Mucosa of descending colon (tissue), 3 donors: ENCODE results near the gene CEACAM3. TPM values are rescaled to one million over a fixed set of nuclear protein-coding genes. Genes with fewer than 3 reads are reported as not detected.

Experiments
- ATAC-seq: fragments of 200-7000 bp; cut with Tn5 transposase; one replicate; pipeline ENCODE4 v1.9.1; 2020; ENCODE audit warnings: mild to moderate bottlenecking, moderate library complexity
- DNase-seq, 3 donors: peaks; one replicate each; pipeline ENCODE4 v3.0.0-alpha.2; 2020
- H3K36me3 ChIP-seq: fragments of 200-600 bp; one replicate; pipeline ENCODE4 v1.8.0; 2021; ENCODE audit warnings: low read depth, mild to moderate bottlenecking
- H3K4me1 ChIP-seq: fragments of 200-600 bp; one replicate; pipeline ENCODE4 v1.8.0; 2021; ENCODE audit warnings: low read depth, mild to moderate bottlenecking
- H3K4me3 ChIP-seq: fragments of 200-600 bp; one replicate; pipeline ENCODE4 v1.8.0; 2021; ENCODE audit warnings: mild to moderate bottlenecking
- H3K9me3 ChIP-seq: fragments of 200-600 bp; one replicate; pipeline ENCODE4 v1.8.0; 2021; ENCODE audit warnings: mild to moderate bottlenecking
- CTCF ChIP-seq: fragments of 200-600 bp; IDR thresholded peaks from one replicate; pipeline ENCODE4 v1.8.0; 2022; ENCODE audit warnings: antibody characterized with exemption, mild to moderate bottlenecking
- intact Hi-C, 2 donors: fragments of 100-400 bp; cut with DNase I in 1 of 2; cut with micrococcal nuclease in 1 of 2; formaldehyde crosslinking; loops; one replicate each; pipeline versions ENCODE4 v1.11.0 to v1.11.1; 2022; cut with DNase I, micrococcal nuclease
- total RNA-seq, 3 donors: library from RNA; stranded (reverse); fragmentation: NEBNext Ultra II Directional in 2 of 3; extraction: Animal tissue kit (Norgen Biotek cat#: 25700) in 2 of 3; gene quantifications; one replicate each; pipeline versions ENCODE4 v1.2.1 to v1.2.4, GENCODE V29; 2021 to 2023
- donor health status: DM: no; HTN: no; CAD: no; lungs with moderate emphysema.
- donor health status: DM: no; HTN: no; CAD: no.
- donor health status: DM: no; HTN: yes; CAD: no.

Gene CEACAM3
- total RNA-seq, 3 donors from 2014 or later = 2.5 to 4.5 (median 3.9) TPM

GRCh38 chr19:41837981-41838708 is 41.8 kb downstream of the CEACAM3 start:
- H3K4me3 ChIP-seq = no peak overlapping the region
- no peaks in the 10 kb centered on the region for H3K4me1 ChIP-seq
- intact Hi-C loops = no loop called here
- H3K36me3 ChIP-seq = no peaks in the 10 kb centered on the region
- ATAC-seq = no peak
- H3K9me3 ChIP-seq = no peaks in the 10 kb centered on the region
- TF ChIP-seq CTCF = no peak
- no peak for DNase-seq

- DNase-seq (no peak), ATAC-seq (no peak)
- Histone ChIP-seq H3K4me1 (no peaks in the 10 kb centered on the region), H3K4me3 (no peak overlapping the region), H3K36me3 (no peaks in the 10 kb centered on the region), H3K9me3 (no peaks in the 10 kb centered on the region)
- intact Hi-C loops = no loop called here
- no peak for TF ChIP-seq CTCF
Observed at GRCh38 chr19:41839211-41839610, 42.8 kb downstream of the CEACAM3 start.

GRCh38 chr19:41843371-41843770 is 47.0 kb downstream of the CEACAM3 start:
- no peaks in the 10 kb centered on the region for H3K36me3 ChIP-seq
- H3K4me1 ChIP-seq = no peaks in the 10 kb centered on the region
- DNase-seq (no peak), ATAC-seq (no peak)
- no peak overlapping the region for H3K4me3 ChIP-seq
- no peaks in the 10 kb centered on the region for H3K9me3 ChIP-seq
- intact Hi-C loops = no loop called here
- no peak for TF ChIP-seq CTCF

GRCh38 chr19:41844601-41845000 is 48.2 kb downstream of the CEACAM3 start, which contains the start of gene LYPD4:
TSS of gene LYPD4 (minus strand) at chr19:41844683. CDS start at chr19:41839285, 5,398 bp downstream.
- DNase-seq = no peak
- no peak within 1 kb of the TSS for H3K4me3 ChIP-seq
- H3K9me3 ChIP-seq = no peaks in the 10 kb centered on the region
- H3K36me3 ChIP-seq = no peaks in the 10 kb centered on the region
- H3K4me1 ChIP-seq = no peaks in the 10 kb centered on the region
- TF ChIP-seq CTCF = no peak
- intact Hi-C loops = no loop called here
- no peak for ATAC-seq

GRCh38 chr19:41845001-41845050 is 48.4 kb downstream of the CEACAM3 start, which contains the start of gene DMRTC2:
TSS of gene DMRTC2 (plus strand) at chr19:41845042. CDS start at chr19:41847429, 2,387 bp downstream.
- H3K4me1 ChIP-seq = no peaks in the 10 kb centered on the region
- no peaks in the 10 kb centered on the region for H3K36me3 ChIP-seq
- H3K4me3 ChIP-seq = no peak within 1 kb of the TSS
- no peak for ATAC-seq
- H3K9me3 ChIP-seq = no peaks in the 10 kb centered on the region
- no peak for TF ChIP-seq CTCF
- DNase-seq = no peak
- intact Hi-C loops = no loop called here

- Histone ChIP-seq H3K36me3 (no peaks in the 10 kb centered on the region), H3K9me3 (no peaks in the 10 kb centered on the region), H3K4me1 (no peaks in the 10 kb centered on the region), H3K4me3 (no peak overlapping the region)
- DNase-seq (no peak), ATAC-seq (no peak)
- no peak for TF ChIP-seq CTCF
- intact Hi-C loops = no loop called here
Observed at GRCh38 chr19:41845051-41845590, 48.7 kb downstream of the CEACAM3 start.
